H1 (cell line): ENCODE results near the gene NAT10.

Experiments used
- CTCF ChIP-seq, 3 experiments: IDR thresholded peaks; 1 replicate in 2 of 3; 2 replicates in 1 of 3; pipeline versions ENCODE4 v1.5.1 to v1.6.1; 2011; ENCODE audit warnings: low read length in 3 of 3, mild to moderate bottlenecking in 3 of 3, inconsistent platforms in 2 of 3, low read depth in 1 of 3, moderate library complexity in 1 of 3; ENCODE audit not compliant: insufficient read depth in 1 of 3; ENCODE audit errors: control extremely low read depth in 1 of 3
- EGR1 ChIP-seq: IDR thresholded peaks from 2 replicates; pipeline ENCODE4 v1.6.1; 2011; ENCODE audit warnings: low read depth, low read length, borderline replicate concordance
- JUN ChIP-seq: IDR thresholded peaks from 2 replicates; pipeline ENCODE4 v1.6.1; 2011; ENCODE audit warnings: low read depth, mild to moderate bottlenecking, improper control_type of control experiment, low read length
- MAFK ChIP-seq: IDR thresholded peaks from 2 replicates; pipeline ENCODE4 v1.6.1; 2012; ENCODE audit warnings: low read depth, mild to moderate bottlenecking, improper control_type of control experiment, low read length
- MAX ChIP-seq: IDR thresholded peaks from 2 replicates; pipeline ENCODE4 v1.6.1; 2012; ENCODE audit warnings: inconsistent platforms
- POLR2A ChIP-seq, 2 experiments: IDR thresholded peaks; 1 replicate in 1 of 2; 2 replicates in 1 of 2; pipeline ENCODE4 v1.6.1; 2011; ENCODE audit warnings: low read depth in 2 of 2, low read length in 2 of 2, mild to moderate bottlenecking in 2 of 2; ENCODE audit errors: control extremely low read depth in 1 of 2
- POLR2AphosphoS5 ChIP-seq: IDR thresholded peaks from 2 replicates; pipeline ENCODE4 v1.6.1; 2011; ENCODE audit warnings: low read depth, low read length
- RFX5 ChIP-seq: IDR thresholded peaks from 2 replicates; pipeline ENCODE4 v1.6.1; 2011; ENCODE audit warnings: low read depth, low read length, improper control_type of control experiment, borderline replicate concordance
- RXRA ChIP-seq: IDR thresholded peaks from 2 replicates; pipeline ENCODE4 v1.6.1; 2011; ENCODE audit warnings: low read depth, mild to moderate bottlenecking, low read length, moderate library complexity; ENCODE audit not compliant: insufficient read depth
- SIN3A ChIP-seq, 2 experiments: IDR thresholded peaks in 1 of 2; conservative IDR thresholded peaks in 1 of 2; 2 replicates each; pipeline ENCODE4 v1.6.1; 2011 to 2012; ENCODE audit warnings: low read length in 2 of 2, improper control_type of control experiment in 1 of 2, low read depth in 1 of 2, mild to moderate bottlenecking in 1 of 2
- TBP ChIP-seq: IDR thresholded peaks from 2 replicates; pipeline ENCODE4 v1.6.1; 2011; ENCODE audit warnings: low read depth, low read length, improper control_type of control experiment

- TF ChIP-seq CTCF (IDR thresholded peaks at IDR 0.05; ENCODE audit: control extremely low read depth in 1 of 3, insufficient read depth in 1 of 3, low read depth in 1 of 3, low read length in 3 of 3) (0 out of 4 replicates have a peak, but pooled peaks of 1 of the 3 experiments have one; percentile 4), SIN3A (conservative IDR thresholded peaks at IDR 0.05 in 1 of 2, IDR thresholded peaks at IDR 0.05 in 1 of 2; ENCODE audit: low read depth in 1 of 2, low read length in 2 of 2) (peak; percentile 93 to 98; a peak in 3 of 4 replicates), EGR1 (no peak; the same call in 1 of the 2 replicates), POLR2A (IDR thresholded peaks at IDR 0.05; ENCODE audit: control extremely low read depth in 1 of 2, low read depth in 2 of 2, low read length in 2 of 2) (peak; percentile 99 to 100), TBP (peak; percentile 94), MAX (peak; percentile 100), POLR2AphosphoS5 (peak; percentile 100), RXRA (no peak), JUN (no peak), RFX5 (no peak), MAFK (no peak)
These were observed at the start of gene NAT10 for GRCh38 chr11:34105079-34105956.
